ENCODE measurements around the gene NKAIN4. TPM values are rescaled to one million over a fixed set of nuclear protein-coding genes. Genes with fewer than 3 reads are reported as not detected.
"Not testable (repeated sequence)": the region's sequence is repeated elsewhere in the genome, so short reads cannot be mapped to it uniquely, and the experiment has no call there.

NKAIN4 gene
- total RNA-seq, 2 experiments from 2014 or later, result not detected

DNA sequence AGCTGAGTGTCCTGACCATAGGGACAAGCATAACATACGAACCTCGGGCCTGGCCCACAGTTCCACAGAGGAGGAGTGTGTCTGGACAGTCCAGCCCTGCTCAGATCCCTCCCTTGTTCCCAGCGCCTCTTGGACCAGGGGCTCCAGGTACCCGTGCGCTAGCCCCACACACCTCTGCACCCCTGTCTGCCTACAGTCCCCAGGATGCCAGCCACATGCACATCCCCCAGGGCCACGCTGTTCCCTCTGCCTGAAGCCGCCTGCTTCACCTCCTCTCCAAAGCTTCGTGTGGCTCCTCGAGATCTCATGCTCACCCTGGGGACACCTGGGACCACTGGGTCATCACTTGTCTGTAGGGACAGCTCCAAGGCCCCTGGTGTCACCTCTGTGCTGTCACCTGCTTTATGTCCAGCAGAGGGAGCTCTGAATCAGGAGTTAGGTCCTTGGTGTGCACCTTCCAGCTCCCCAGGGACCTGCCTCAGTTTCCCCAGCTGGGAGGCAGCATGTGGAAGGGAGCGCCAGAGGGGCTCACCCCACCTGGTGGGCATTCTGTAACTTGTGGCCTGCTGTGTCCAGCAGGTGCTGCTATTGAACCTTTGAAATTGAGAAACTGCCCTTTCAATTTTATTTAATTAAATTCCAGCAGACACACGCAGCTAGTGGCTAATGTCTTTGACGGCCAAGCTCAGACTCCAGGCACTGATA is 31.0 kb downstream of the NKAIN4 start:
- DNase-seq (peak; percentile 68), ATAC-seq (peak; percentile 80)
- ChIA-PET CTCF (interaction anchor here (0.6 to 5.2 kb wide), 43 partner anchors 11 to 1051 kb away, joined by 3 to 95 read pairs (median 6); partner anchors contain the start of genes ARFGAP1, BIRC7, COL20A1 and NKAIN4), POLR2A (interaction anchor here (1.1 to 2.9 kb wide), 2 partner anchors 8 to 67 kb away, joined by 4 to 9 read pairs; partner anchors contain the start of gene YTHDF1)
- intact Hi-C loops (cut with micrococcal nuclease), result loop anchor here (2.0 to 10.0 kb wide), 2 partner anchors 70 to 162 kb away; partner anchors contain the start of gene COL20A1
- Mint-ChIP-seq H3K4me3 (no peak overlapping the region), H3K27ac (no peak overlapping the region), H3K9me3 (no peaks in the 10 kb centered on the region), H3K27me3 (no peaks in the 10 kb centered on the region), H3K4me1 (ENCODE audit: low read depth) (no peaks in the 10 kb centered on the region), H3K36me3 (ENCODE audit: low read depth) (no peaks in the 10 kb centered on the region)
- TF ChIP-seq, protein P1, sequence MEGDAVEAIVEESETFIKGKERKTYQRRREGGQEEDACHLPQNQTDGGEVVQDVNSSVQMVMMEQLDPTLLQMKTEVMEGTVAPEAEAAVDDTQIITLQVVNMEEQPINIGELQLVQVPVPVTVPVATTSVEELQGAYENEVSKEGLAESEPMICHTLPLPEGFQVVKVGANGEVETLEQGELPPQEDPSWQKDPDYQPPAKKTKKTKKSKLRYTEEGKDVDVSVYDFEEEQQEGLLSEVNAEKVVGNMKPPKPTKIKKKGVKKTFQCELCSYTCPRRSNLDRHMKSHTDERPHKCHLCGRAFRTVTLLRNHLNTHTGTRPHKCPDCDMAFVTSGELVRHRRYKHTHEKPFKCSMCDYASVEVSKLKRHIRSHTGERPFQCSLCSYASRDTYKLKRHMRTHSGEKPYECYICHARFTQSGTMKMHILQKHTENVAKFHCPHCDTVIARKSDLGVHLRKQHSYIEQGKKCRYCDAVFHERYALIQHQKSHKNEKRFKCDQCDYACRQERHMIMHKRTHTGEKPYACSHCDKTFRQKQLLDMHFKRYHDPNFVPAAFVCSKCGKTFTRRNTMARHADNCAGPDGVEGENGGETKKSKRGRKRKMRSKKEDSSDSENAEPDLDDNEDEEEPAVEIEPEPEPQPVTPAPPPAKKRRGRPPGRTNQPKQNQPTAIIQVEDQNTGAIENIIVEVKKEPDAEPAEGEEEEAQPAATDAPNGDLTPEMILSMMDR (IDR thresholded peaks at IDR 0.05), result peak; percentile 97

DNA sequence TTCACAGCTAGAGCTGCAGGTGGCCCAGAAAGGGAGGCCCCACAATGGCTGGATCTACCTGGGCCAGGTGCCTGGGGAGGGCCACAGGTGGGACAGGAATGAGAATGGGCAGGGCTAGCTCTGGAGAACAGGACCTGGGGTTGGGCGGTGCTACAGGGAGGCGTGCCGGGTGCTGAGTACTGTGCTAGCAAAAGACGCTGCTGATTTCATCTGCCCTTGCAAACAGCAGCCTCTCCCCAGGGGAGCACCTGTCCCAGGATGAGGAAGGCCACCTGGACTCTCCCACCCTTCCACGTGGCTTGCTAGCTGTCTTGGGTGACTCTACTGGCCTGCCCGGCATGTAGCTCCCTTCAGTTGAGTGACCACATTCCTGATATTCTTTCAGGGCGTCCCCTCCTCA is 31.7 kb downstream of the NKAIN4 start:
- ChIA-PET CTCF (interaction anchor here (1.0 to 5.2 kb wide), 22 partner anchors 10 to 1052 kb away, joined by 3 to 95 read pairs (median 10); partner anchors contain the start of genes BIRC7 and YTHDF1), POLR2A (interaction anchor here (1.1 kb wide), 1 partner anchor 68 kb away, joined by 4 read pairs; no protein-coding TSS in a partner anchor)
- H3K9me3 Mint-ChIP-seq, result no peaks in the 10 kb centered on the region
- no peaks in the 10 kb centered on the region for H3K4me1 Mint-ChIP-seq (ENCODE audit: low read depth)
- ATAC-seq (no peak), DNase-seq (no peak)
- intact Hi-C loops (cut with micrococcal nuclease), result loop anchor here (2.0 to 10.0 kb wide), 2 partner anchors 70 to 162 kb away; partner anchors contain the start of gene COL20A1
- no peaks in the 10 kb centered on the region for H3K36me3 Mint-ChIP-seq (ENCODE audit: low read depth)
- H3K4me3 Mint-ChIP-seq, result no peak overlapping the region
- TF ChIP-seq, protein P1 (IDR thresholded peaks at IDR 0.05), result no peak
- H3K27ac Mint-ChIP-seq, result no peak overlapping the region
- H3K27me3 Mint-ChIP-seq, result no peaks in the 10 kb centered on the region

DNA sequence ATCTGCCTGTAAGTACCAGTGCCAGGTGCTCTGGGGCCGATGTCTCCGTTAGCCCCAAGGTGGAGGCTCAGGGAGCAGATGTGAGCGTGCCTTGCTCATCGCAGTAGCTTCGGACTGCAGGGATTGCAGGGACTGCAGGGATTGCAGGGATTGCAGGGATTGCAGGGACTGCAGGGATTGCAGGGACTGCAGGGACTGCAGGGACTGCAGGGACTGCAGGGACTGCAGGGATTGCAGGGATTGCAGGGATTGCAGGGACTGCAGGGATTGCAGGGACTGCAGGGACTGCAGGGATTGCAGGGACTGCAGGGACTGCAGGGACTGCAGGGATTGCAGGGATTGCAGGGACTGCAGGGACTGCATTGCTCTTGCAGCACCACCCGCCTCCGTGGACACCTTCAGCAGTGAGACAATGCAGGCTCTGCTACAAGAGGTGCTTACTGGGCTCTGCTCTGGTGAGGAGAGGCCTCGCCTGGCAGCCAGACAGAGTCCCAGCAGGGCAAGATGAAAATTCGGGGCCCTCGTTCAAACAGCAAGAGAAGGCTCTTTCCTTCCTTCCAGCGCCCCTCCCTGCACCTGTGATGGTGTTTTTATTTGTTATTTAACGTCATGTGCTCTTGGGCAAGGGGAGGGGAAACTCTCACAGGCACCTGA is 32.7 kb downstream of the NKAIN4 start:
- H3K36me3 Mint-ChIP-seq (ENCODE audit: low read depth); H3K9me3 Mint-ChIP-seq; H3K27ac Mint-ChIP-seq; H3K4me3 Mint-ChIP-seq; H3K27me3 Mint-ChIP-seq; POLR2A ChIA-PET; H3K4me1 Mint-ChIP-seq (ENCODE audit: low read depth); ATAC-seq; DNase-seq: not testable (repeated sequence)
- CTCF ChIA-PET, result interaction anchor here (0.9 to 5.2 kb wide), 3 partner anchors 9 to 31 kb away, joined by 3 to 82 read pairs (median 10); partner anchors contain the start of genes BIRC7 and YTHDF1
- intact Hi-C loops (cut with micrococcal nuclease), result loop anchor here (2.0 to 10.0 kb wide), 2 partner anchors 71 to 163 kb away; partner anchors contain the start of gene COL20A1

DNA sequence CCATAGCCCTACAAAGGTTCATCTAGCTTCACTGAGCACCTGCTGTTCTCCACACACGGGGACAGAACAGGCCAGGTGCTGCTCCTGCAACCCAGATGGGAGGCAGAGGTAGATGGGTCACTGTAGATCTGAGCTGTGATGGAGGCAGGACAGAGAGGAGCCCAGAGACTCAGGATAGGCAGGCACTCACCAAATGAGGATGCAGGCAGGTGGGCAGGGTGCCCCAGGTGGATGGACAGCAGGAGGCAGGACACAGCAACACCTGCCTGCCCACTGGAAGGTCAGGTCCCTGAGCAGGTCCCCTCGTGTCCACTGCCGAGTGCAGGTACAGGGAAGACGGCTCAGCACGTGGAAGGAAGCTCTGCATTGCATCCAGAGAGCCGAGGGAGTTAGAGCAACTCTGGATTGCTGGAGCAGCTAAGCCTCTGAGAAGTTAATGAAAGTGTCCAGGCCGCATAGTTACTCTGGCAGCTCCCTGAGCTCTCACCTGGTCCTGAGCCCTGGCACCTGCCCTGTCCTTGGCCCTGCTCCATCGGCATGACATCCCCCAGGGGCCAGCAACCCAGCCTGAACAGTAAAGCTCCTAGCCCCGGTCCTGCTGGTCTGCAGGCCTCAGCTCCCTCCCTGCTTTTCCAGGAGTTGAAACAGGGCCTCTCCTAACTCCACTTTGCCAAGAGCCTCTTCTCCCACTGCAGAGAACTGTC is 33.4 kb downstream of the NKAIN4 start:
- H3K27ac Mint-ChIP-seq, result no peak overlapping the region
- no peak for DNase-seq
- intact Hi-C loops (cut with micrococcal nuclease), result loop anchor here (10.0 kb wide), 1 partner anchor 164 kb away; no protein-coding TSS in a partner anchor

More for the DNA sequence above, 33.4 kb downstream of the NKAIN4 start:
- no peaks in the 10 kb centered on the region for H3K36me3 Mint-ChIP-seq (ENCODE audit: low read depth)
- no peak for ATAC-seq
- POLR2A ChIA-PET, result interaction anchor here (1.4 kb wide), 1 partner anchor 14 kb away, joined by 3 read pairs; the partner anchor contains the start of gene BIRC7
- H3K4me1 Mint-ChIP-seq (ENCODE audit: low read depth), result peaks cover 7% of the 10 kb centered on the region
- TF ChIP-seq, protein P1 (IDR thresholded peaks at IDR 0.05), result no peak
- CTCF ChIA-PET, result interaction anchor here (0.9 to 2.1 kb wide), 2 partner anchors 14 to 32 kb away, joined by 3 to 10 read pairs; partner anchors contain the start of gene BIRC7
- no peaks in the 10 kb centered on the region for H3K9me3 Mint-ChIP-seq
- H3K4me3 Mint-ChIP-seq, result no peak overlapping the region
- H3K27me3 Mint-ChIP-seq, result no peaks in the 10 kb centered on the region
